ENCODE measurements around the gene SYT1.

- no peak for TF ChIP-seq CTCF (IDR thresholded peaks at IDR 0.05; ENCODE audit: extremely low read depth in 1 of 2, insufficient read depth in 1 of 2, low read depth in 1 of 2, low read length in 2 of 2)
- TF ChIP-seq POLR2AphosphoS5 (IDR thresholded peaks at IDR 0.05; ENCODE audit: insufficient read depth, low read depth, low read length), result no peak
- TF ChIP-seq EZH2 (IDR thresholded peaks at IDR 0.05; ENCODE audit: borderline replicate concordance, low read depth, low read length, severe bottlenecking), result no peak
- TF ChIP-seq POLR2A (IDR thresholded peaks at IDR 0.05; ENCODE audit: low read depth, low read length), result no peak
- no peak for TF ChIP-seq JUN (IDR thresholded peaks at IDR 0.05; ENCODE audit: borderline replicate concordance, insufficient read depth, insufficient read length, low read depth)
- TF ChIP-seq, protein P1, sequence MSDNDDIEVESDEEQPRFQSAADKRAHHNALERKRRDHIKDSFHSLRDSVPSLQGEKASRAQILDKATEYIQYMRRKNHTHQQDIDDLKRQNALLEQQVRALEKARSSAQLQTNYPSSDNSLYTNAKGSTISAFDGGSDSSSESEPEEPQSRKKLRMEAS (IDR thresholded peaks at IDR 0.05; ENCODE audit: insufficient read depth, insufficient read length), result no peak
- no peak for TF ChIP-seq MYC (IDR thresholded peaks at IDR 0.05; ENCODE audit: low read depth, low read length)
- no peak for TF ChIP-seq GATA2 (IDR thresholded peaks at IDR 0.05; ENCODE audit: insufficient read depth, insufficient read length, low read depth, low read length)
Observed at GRCh38 chr12:79381248-79382208, 517.0 kb downstream of the SYT1 start.

Data from endothelial cell of umbilical vein (primary cell).